Panc1 (cell line): ENCODE results near the gene PCDH1.

Source experiments
- CTCF ChIP-seq: fragments of 450-650 bp; IDR thresholded peaks from 2 replicates; pipeline ENCODE4 v1.5.1; 2017; ENCODE audit warnings: mild to moderate bottlenecking
- POLR2AphosphoS5 ChIP-seq: IDR thresholded peaks from 2 replicates; pipeline ENCODE4 v1.6.1; 2012; ENCODE audit warnings: mild to moderate bottlenecking, low read depth, low read length, moderate library complexity
- TCF7L2 ChIP-seq: IDR thresholded peaks from 2 replicates; pipeline ENCODE4 v1.6.1; 2011; ENCODE audit warnings: mild to moderate bottlenecking, low read depth, low read length, inconsistent platforms

- TF ChIP-seq CTCF: no peak
- TF ChIP-seq TCF7L2: no peak
- TF ChIP-seq POLR2AphosphoS5: no peak
Observed at GRCh38 chr5:141807732-141808131, 70.5 kb downstream of the PCDH1 start.
